H1 (cell line): ENCODE measurements around the gene SMCHD1. TPM values are rescaled to one million over a fixed set of nuclear protein-coding genes. Genes with fewer than 3 reads are reported as not detected.

Experiments
- BCL11A ChIP-seq, 2 experiments: IDR thresholded peaks; one replicate each; pipeline ENCODE4 v1.6.1; 2011; ENCODE audit warnings: low read depth in 2 of 2, low read length in 2 of 2, mild to moderate bottlenecking in 2 of 2
- BRCA1 ChIP-seq: IDR thresholded peaks from 2 replicates; pipeline ENCODE4 v1.6.1; 2012; ENCODE audit warnings: low read depth, low read length, improper control_type of control experiment
- FOSL1 ChIP-seq: IDR thresholded peaks from 2 replicates; pipeline ENCODE4 v1.6.1; 2011; ENCODE audit warnings: mild to moderate bottlenecking, low read depth, low read length, moderate library complexity; ENCODE audit not compliant: insufficient read depth
- GABPA ChIP-seq: IDR thresholded peaks from 2 replicates; pipeline ENCODE4 v1.6.1; 2011; ENCODE audit warnings: mild to moderate bottlenecking, low read length, moderate library complexity, borderline replicate concordance; ENCODE audit not compliant: insufficient read depth
- MAFK ChIP-seq: IDR thresholded peaks from 2 replicates; pipeline ENCODE4 v1.6.1; 2012; ENCODE audit warnings: low read depth, mild to moderate bottlenecking, improper control_type of control experiment, low read length
- POLR2AphosphoS5 ChIP-seq: IDR thresholded peaks from 2 replicates; pipeline ENCODE4 v1.6.1; 2011; ENCODE audit warnings: low read depth, low read length
- RXRA ChIP-seq: IDR thresholded peaks from 2 replicates; pipeline ENCODE4 v1.6.1; 2011; ENCODE audit warnings: low read depth, mild to moderate bottlenecking, low read length, moderate library complexity; ENCODE audit not compliant: insufficient read depth
- SP4 ChIP-seq: IDR thresholded peaks from 2 replicates; pipeline ENCODE4 v1.6.1; 2012; ENCODE audit warnings: low read length, inconsistent platforms
- TCF12 ChIP-seq: IDR thresholded peaks from 2 replicates; pipeline ENCODE4 v1.6.1; 2011; ENCODE audit warnings: low read depth, mild to moderate bottlenecking, low read length
- polyA plus RNA-seq, 7 experiments: library from polyadenylated mRNA; depleted of rRNA in 3 of 7; stranded (reverse) in 5 of 7; unstranded in 2 of 7; fragments of >200 nt in 5 of 7; fragments of 200-250 nt in 2 of 7; gene quantifications; 1 replicate in 5 of 7; 2 replicates in 1 of 7; 4 replicates in 1 of 7; pipeline versions ENCODE4 v1.2.1 to v1.2.3, GENCODE V29; 2011 to 2013; ENCODE audit warnings: missing spikeins in 2 of 7, mixed read lengths in 2 of 7
- total RNA-seq: library from RNA; stranded (reverse); fragmentation: NEBNext Ultra II Directional; extraction: Animal tissue kit (Norgen Biotek cat#: 25700); gene quantifications from 2 replicates; pipeline ENCODE4 v1.2.1, GENCODE V29; 2021

Gene SMCHD1
- total and polyA plus RNA-seq, 2 of the 8 experiments (the other 6 are each of a cell fraction or from before 2014, with no cell fraction given) = 9.3 to 32.0 TPM

GRCh38 chr18:2672410-2672809 lies 16.9 kb downstream of the SMCHD1 start (continued):
- TF ChIP-seq POLR2AphosphoS5 (no peak), SP4 (no peak), RXRA (no peak), GABPA (no peak), FOSL1 (no peak), BRCA1 (no peak), MAFK (no peak), TCF12 (no peak), BCL11A (IDR thresholded peaks at IDR 0.05; ENCODE audit: low read depth in 2 of 2, low read length in 2 of 2) (no peak)
